HepG2 (cell line): ENCODE measurements around the gene MRPL34. TPM values are rescaled to one million over a fixed set of nuclear protein-coding genes. Genes with fewer than 3 reads are reported as not detected.

Experiments used
- GATAD2A ChIP-seq: IDR thresholded peaks from 2 replicates; pipeline ENCODE4 v1.6.1; 2016
- GPBP1L1 ChIP-seq: sonication (generic); formaldehyde crosslinking; IDR thresholded peaks from 2 replicates; pipeline ENCODE4 v1.5.0; 2020; ENCODE audit warnings: mild to moderate bottlenecking, missing genetic modification reagents
- HOXA3 ChIP-seq: sonication (generic); formaldehyde crosslinking; IDR thresholded peaks from 2 replicates; pipeline ENCODE4 v1.5.0; 2020; ENCODE audit warnings: missing genetic modification reagents
- KMT2A ChIP-seq: sonication (generic); formaldehyde crosslinking; IDR thresholded peaks from 2 replicates; pipeline ENCODE4 v1.4.0; 2020; ENCODE audit warnings: missing genetic modification reagents
- MAFF ChIP-seq: IDR thresholded peaks from 2 replicates; pipeline ENCODE4 v1.6.1; 2011; ENCODE audit warnings: low read depth, low read length, improper control_type of control experiment
- MATR3 ChIP-seq: sonication (generic); formaldehyde crosslinking; IDR thresholded peaks from 2 replicates; pipeline ENCODE4 v1.4.0; 2020; ENCODE audit warnings: missing genetic modification reagents
- NFIB ChIP-seq: sonication (generic); formaldehyde crosslinking; IDR thresholded peaks from 2 replicates; pipeline ENCODE4 v1.9.0; 2021; ENCODE audit warnings: missing genetic modification reagents, mild to moderate bottlenecking, borderline replicate concordance
- SIN3B ChIP-seq: fragments of 150-350 bp; IDR thresholded peaks from 2 replicates; pipeline ENCODE4 v1.6.1; 2014; ENCODE audit warnings: low read length
- ZBTB7B ChIP-seq: sonication (generic); formaldehyde crosslinking; IDR thresholded peaks from 2 replicates; pipeline ENCODE4 v1.4.0; 2020; ENCODE audit warnings: missing genetic modification reagents
- ZFP90 ChIP-seq: sonication (generic); formaldehyde crosslinking; IDR thresholded peaks from 2 replicates; pipeline ENCODE4 v1.8.0; 2022; ENCODE audit warnings: missing genetic modification reagents, mild to moderate bottlenecking, inconsistent platforms, borderline replicate concordance
- ZNF101 ChIP-seq: sonication (generic); formaldehyde crosslinking; IDR thresholded peaks from 2 replicates; pipeline ENCODE4 v1.4.0; 2020; ENCODE audit warnings: mild to moderate bottlenecking, low read depth, missing genetic modification reagents, borderline replicate concordance
- ZNF121 ChIP-seq: sonication (generic); formaldehyde crosslinking; IDR thresholded peaks from 2 replicates; pipeline ENCODE4 v1.5.0; 2020; ENCODE audit warnings: mild to moderate bottlenecking, missing genetic modification reagents
- ZNF292 ChIP-seq: sonication (generic); formaldehyde crosslinking; IDR thresholded peaks from 2 replicates; pipeline ENCODE4 v1.8.1; 2022; ENCODE audit warnings: mild to moderate bottlenecking, low read depth, missing genetic modification reagents, borderline replicate concordance
- ZNF549 ChIP-seq: sonication (generic); formaldehyde crosslinking; IDR thresholded peaks from 2 replicates; pipeline ENCODE4 v1.5.0; 2020; ENCODE audit warnings: missing genetic modification reagents
- ZNF562 ChIP-seq: sonication (generic); formaldehyde crosslinking; IDR thresholded peaks from 2 replicates; pipeline ENCODE4 v1.8.0; 2022; ENCODE audit warnings: missing genetic modification reagents, borderline replicate concordance
- ZNF646 ChIP-seq: sonication (generic); formaldehyde crosslinking; IDR thresholded peaks from 2 replicates; pipeline ENCODE4 v1.9.0; 2021; ENCODE audit warnings: mild to moderate bottlenecking, missing genetic modification reagents
- ZNF737 ChIP-seq: sonication (generic); formaldehyde crosslinking; IDR thresholded peaks from 2 replicates; pipeline ENCODE4 v1.5.0; 2020; ENCODE audit warnings: missing genetic modification reagents, mild to moderate bottlenecking, borderline replicate concordance
- ZNF766 ChIP-seq: sonication (generic); formaldehyde crosslinking; IDR thresholded peaks from 2 replicates; pipeline ENCODE4 v1.5.0; 2020; ENCODE audit warnings: missing genetic modification reagents, borderline replicate concordance
- ZNF772 ChIP-seq: sonication (generic); formaldehyde crosslinking; IDR thresholded peaks from 2 replicates; pipeline ENCODE4 v1.5.0; 2020; ENCODE audit warnings: mild to moderate bottlenecking, missing genetic modification reagents
- ZNF773 ChIP-seq: sonication (generic); formaldehyde crosslinking; IDR thresholded peaks from 2 replicates; pipeline ENCODE4 v1.4.0; 2020; ENCODE audit warnings: missing genetic modification reagents, borderline replicate concordance
- polyA plus RNA-seq, 8 experiments: library from polyadenylated mRNA; depleted of rRNA in 3 of 8; stranded (reverse) in 7 of 8; unstranded in 1 of 8; fragments of >200 nt; fragmentation: Illumina TruSeq in 4 of 8; extraction: Trizol in 4 of 8; gene quantifications; 2 replicates each; pipeline versions ENCODE4 v1.2.1 to v1.2.3, GENCODE V29; 2011 to 2016; ENCODE audit warnings: low read depth in 4 of 8, missing spikeins in 1 of 8, mixed read lengths in 1 of 8; ENCODE audit not compliant: insufficient read depth in 1 of 8
- total RNA-seq, 5 experiments: library from RNA; depleted of rRNA; stranded (reverse); fragments of >200 nt; fragmentation: Illumina TruSeq; extraction: Trizol; gene quantifications; 2 replicates each; pipeline ENCODE4 v1.2.3, GENCODE V29; 2016; ENCODE audit warnings: low read depth in 1 of 5
- TF ChIP-seq, protein P1 (sequence below): sonication (generic); formaldehyde crosslinking; IDR thresholded peaks from 2 replicates; pipeline ENCODE4 v1.8.0; 2022; ENCODE audit warnings: missing genetic modification reagents, mild to moderate bottlenecking, inconsistent platforms, borderline replicate concordance

MRPL34 gene
- total and polyA plus RNA-seq, 2 of the 13 experiments (the other 11 are each of a cell fraction or from before 2014, with no cell fraction given) = 74.0 to 77.3 TPM

DNA sequence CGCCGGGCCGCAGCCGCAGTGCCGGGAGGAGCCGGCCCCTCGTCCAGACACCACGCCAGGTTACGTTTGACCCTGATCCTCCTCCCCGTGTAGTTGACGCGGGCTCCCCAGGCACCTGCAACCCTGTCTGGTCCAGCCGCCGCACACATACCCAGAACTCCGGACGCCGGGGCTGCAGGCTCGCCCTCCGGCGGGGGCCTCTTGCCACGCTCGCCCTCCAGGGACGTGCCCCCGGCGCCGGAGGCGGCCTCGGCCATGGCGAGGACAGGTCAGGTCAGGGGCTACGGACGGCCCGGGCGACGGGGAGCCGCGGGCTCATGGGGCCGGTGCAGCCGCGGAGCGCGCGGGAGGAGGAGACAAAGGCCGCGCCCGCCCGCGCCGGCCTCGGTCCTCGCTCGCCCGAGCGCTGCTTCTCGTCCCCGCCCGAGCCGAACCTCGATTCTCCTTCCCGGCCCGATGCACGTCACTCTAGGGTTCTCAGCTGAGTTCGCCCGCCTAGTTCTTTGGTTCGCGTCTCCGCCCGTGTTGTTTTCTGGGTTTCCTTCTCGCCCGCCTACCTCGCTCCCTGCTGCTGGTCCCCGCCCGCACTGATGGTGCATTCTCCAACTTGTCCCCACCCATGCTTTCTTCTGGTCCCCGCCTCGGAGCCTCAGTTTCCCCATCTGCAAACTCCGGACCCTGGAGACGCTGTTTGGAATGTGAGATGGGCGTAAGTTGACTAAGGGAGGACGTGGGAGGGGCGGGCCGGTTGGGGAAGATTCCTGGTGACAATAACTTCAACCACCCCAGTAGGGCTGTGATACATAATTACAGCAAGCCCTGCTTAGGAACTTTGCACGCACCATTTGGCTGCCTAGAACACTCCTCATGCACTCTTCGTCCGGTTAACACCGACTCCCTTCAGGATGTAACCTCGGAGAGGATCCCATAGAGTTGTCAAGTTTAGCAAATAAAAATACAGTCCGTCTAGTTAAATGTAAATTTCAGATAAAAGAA is 29.0 kb downstream of the MRPL34 start, which contains the start of gene ANO8 (continued):
- TF ChIP-seq ZNF772 (no peak), ZNF101 (no peak), ZNF766 (CRISPR knock-in tag) (peak; percentile 53; the same call in 1 of the 2 replicates), GPBP1L1 (CRISPR knock-in tag) (no peak), KMT2A (CRISPR knock-in tag) (no peak), ZNF737 (no peak), SIN3B (no peak; the same call in 1 of the 2 replicates), MATR3 (no peak), NFIB (no peak), HOXA3 (peak; percentile 93), GATAD2A (CRISPR knock-in tag) (peak; percentile 24; the same call in 1 of the 2 replicates), ZNF549 (no peak), ZFP90 (no peak; the same call in 1 of the 2 replicates), ZNF562 (CRISPR knock-in tag) (no peak), ZNF773 (CRISPR knock-in tag) (peak; percentile 42; the same call in 1 of the 2 replicates), MAFF (no peak), ZNF646 (CRISPR knock-in tag) (no peak), ZNF121 (0 out of 2 replicates have a peak, but pooled peaks have one; percentile 54), ZNF292 (no peak), ZBTB7B (CRISPR knock-in tag) (no peak)
- TF ChIP-seq, protein P1, sequence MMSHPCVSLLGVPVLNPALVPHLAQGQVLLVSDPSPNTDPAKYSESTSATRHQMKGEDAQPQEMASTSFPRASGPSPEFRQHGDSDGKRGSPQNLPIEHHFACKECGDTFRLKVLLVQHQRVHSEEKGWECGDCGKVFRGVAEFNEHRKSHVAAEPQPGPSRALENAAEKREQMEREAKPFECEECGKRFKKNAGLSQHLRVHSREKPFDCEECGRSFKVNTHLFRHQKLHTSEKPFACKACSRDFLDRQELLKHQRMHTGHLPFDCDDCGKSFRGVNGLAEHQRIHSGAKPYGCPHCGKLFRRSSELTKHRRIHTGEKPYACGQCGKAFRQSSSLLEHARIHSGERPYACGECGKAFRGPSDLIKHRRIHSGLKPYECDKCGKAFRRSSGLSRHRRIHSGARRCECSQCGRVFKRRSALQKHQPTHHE (CRISPR knock-in tag) = no peak
